ENCODE data around the gene ATPAF2. TPM values are rescaled to one million over a fixed set of nuclear protein-coding genes. Genes with fewer than 3 reads are reported as not detected.

Gene ATPAF2
- total and polyA plus RNA-seq, 2 donors (not counting 3 experiments of a cell fraction or from before 2014, with no cell fraction given), result 23.2 to 35.7 TPM

DNA sequence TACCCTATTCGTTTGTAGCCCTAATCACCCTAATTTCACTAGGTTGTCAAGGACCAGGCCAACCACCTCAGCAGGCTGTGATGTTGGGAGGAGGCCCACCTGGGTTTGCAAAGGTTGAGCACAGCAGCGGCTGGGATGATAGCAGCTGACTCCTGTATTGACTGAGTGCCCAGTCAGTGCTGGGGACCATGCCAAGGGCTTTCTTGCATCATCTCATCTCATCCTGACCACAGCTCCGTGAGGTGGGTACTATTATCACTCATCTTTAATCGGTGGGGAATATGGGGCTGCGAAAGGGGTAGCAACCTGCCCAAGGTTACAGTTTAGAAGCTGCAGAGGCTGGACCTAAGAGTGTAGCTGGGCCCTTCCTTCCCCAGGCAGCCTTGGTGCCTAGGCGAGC is 11.7 kb downstream of the ATPAF2 start:
- FAIRE-seq, result no peak

More for the DNA sequence above, 11.7 kb downstream of the ATPAF2 start:
- H2AFZ ChIP-seq (ENCODE audit: low read depth, low read length), result no peak overlapping the region
- DNase-seq (ENCODE audit: low read depth, low spot score), result no peak
- peaks cover 0 to 2% of the 10 kb centered on the region in 2 experiments for H3K36me3 ChIP-seq (ENCODE audit: control insufficient read depth in 2 of 2, extremely low read depth in 1 of 2, insufficient read depth in 2 of 2, low read length in 2 of 2)
- H3K4me1 ChIP-seq (ENCODE audit: control insufficient read depth, extremely low read depth, insufficient read depth, low read length), result peaks cover 8% of the 10 kb centered on the region
- no peaks in the 10 kb centered on the region for H3K79me2 ChIP-seq (ENCODE audit: control insufficient read depth, insufficient read depth, low read length)
- intact Hi-C loops (cut with micrococcal nuclease), result no loop called here
- dilution Hi-C loops (cut with MboI; ENCODE audit: extremely low pct_ligation_motif_present, low sequenced_read_pairs), result loop anchor here (25.0 kb wide), 1 partner anchor 140 kb away; no protein-coding TSS in a partner anchor
- no peaks in the 10 kb centered on the region for H3K27me3 ChIP-seq (ENCODE audit: control insufficient read depth in 2 of 2, insufficient read depth in 2 of 2, low read length in 2 of 2)
- no peaks in the 10 kb centered on the region for H4K20me1 ChIP-seq (replicated peaks; ENCODE audit: control insufficient read depth, extremely low read depth, insufficient read depth, low read length)
- H3K27ac ChIP-seq (ENCODE audit: insufficient read depth, low read depth, low read length), result no peak overlapping the region
- ChIA-PET CTCF (no interaction called here), POLR2A (no interaction called here)
- TF ChIP-seq FOS (IDR thresholded peaks at IDR 0.05; ENCODE audit: borderline replicate concordance, insufficient read depth, low read length) (no peak), POLR2AphosphoS5 (IDR thresholded peaks at IDR 0.05; ENCODE audit: insufficient read depth, low read depth, low read length) (no peak), GATA2 (IDR thresholded peaks at IDR 0.05; ENCODE audit: insufficient read depth, insufficient read length, low read depth, low read length) (no peak), POLR2A (IDR thresholded peaks at IDR 0.05; ENCODE audit: low read depth, low read length) (no peak), EZH2 (IDR thresholded peaks at IDR 0.05; ENCODE audit: borderline replicate concordance, low read depth, low read length, severe bottlenecking) (no peak), MYC (IDR thresholded peaks at IDR 0.05; ENCODE audit: low read depth, low read length) (no peak), JUN (IDR thresholded peaks at IDR 0.05; ENCODE audit: borderline replicate concordance, insufficient read depth, insufficient read length, low read depth) (no peak)
- TF ChIP-seq, protein P1, sequence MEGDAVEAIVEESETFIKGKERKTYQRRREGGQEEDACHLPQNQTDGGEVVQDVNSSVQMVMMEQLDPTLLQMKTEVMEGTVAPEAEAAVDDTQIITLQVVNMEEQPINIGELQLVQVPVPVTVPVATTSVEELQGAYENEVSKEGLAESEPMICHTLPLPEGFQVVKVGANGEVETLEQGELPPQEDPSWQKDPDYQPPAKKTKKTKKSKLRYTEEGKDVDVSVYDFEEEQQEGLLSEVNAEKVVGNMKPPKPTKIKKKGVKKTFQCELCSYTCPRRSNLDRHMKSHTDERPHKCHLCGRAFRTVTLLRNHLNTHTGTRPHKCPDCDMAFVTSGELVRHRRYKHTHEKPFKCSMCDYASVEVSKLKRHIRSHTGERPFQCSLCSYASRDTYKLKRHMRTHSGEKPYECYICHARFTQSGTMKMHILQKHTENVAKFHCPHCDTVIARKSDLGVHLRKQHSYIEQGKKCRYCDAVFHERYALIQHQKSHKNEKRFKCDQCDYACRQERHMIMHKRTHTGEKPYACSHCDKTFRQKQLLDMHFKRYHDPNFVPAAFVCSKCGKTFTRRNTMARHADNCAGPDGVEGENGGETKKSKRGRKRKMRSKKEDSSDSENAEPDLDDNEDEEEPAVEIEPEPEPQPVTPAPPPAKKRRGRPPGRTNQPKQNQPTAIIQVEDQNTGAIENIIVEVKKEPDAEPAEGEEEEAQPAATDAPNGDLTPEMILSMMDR (IDR thresholded peaks at IDR 0.05; ENCODE audit: extremely low read depth in 1 of 2, insufficient read depth in 1 of 2, low read depth in 1 of 2, low read length in 2 of 2), result no peak
- TF ChIP-seq, protein P2, sequence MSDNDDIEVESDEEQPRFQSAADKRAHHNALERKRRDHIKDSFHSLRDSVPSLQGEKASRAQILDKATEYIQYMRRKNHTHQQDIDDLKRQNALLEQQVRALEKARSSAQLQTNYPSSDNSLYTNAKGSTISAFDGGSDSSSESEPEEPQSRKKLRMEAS (IDR thresholded peaks at IDR 0.05; ENCODE audit: insufficient read depth, insufficient read length), result no peak
- no peak overlapping the region for H3K9ac ChIP-seq (replicated peaks; ENCODE audit: extremely low read depth, insufficient read depth, low read length)
- no peaks in the 10 kb centered on the region for H3K9me1 ChIP-seq (replicated peaks; ENCODE audit: control insufficient read depth, extremely low read depth, insufficient read depth, low read length)
- no peak overlapping the region for H3K4me3 ChIP-seq (replicated peaks in 1 of 3; ENCODE audit: insufficient read depth in 1 of 3, low read depth in 1 of 3, low read length in 3 of 3)
- H3K4me2 ChIP-seq (ENCODE audit: insufficient read depth, low read length), result no peak overlapping the region
- no peaks in the 10 kb centered on the region for H3K9me3 ChIP-seq (replicated peaks; ENCODE audit: control insufficient read depth, insufficient read depth, low read length)
- no TSS peak for BruUV-seq (replicated peaks)

Measured in endothelial cell of umbilical vein (primary cell).